ENCODE measurements around the gene ASMTL. TPM values are rescaled to one million over a fixed set of nuclear protein-coding genes. Genes with fewer than 3 reads are reported as not detected.
"Not testable (repeated sequence)": the region's sequence is repeated elsewhere in the genome, so short reads cannot be mapped to it uniquely, and the experiment has no call there.

The ASMTL gene
- polyA plus RNA-seq, 10 donors = 15.3 to 25.8 (median 22.2) TPM

- DNase-seq = no peak
Observed at GRCh38 chrX:1483843-1484637, 31.3 kb upstream of the ASMTL start.

GRCh38 chrX:1482530-1482928, 29.8 kb upstream of the ASMTL start:
- not testable (repeated sequence) for DNase-seq

DNA sequence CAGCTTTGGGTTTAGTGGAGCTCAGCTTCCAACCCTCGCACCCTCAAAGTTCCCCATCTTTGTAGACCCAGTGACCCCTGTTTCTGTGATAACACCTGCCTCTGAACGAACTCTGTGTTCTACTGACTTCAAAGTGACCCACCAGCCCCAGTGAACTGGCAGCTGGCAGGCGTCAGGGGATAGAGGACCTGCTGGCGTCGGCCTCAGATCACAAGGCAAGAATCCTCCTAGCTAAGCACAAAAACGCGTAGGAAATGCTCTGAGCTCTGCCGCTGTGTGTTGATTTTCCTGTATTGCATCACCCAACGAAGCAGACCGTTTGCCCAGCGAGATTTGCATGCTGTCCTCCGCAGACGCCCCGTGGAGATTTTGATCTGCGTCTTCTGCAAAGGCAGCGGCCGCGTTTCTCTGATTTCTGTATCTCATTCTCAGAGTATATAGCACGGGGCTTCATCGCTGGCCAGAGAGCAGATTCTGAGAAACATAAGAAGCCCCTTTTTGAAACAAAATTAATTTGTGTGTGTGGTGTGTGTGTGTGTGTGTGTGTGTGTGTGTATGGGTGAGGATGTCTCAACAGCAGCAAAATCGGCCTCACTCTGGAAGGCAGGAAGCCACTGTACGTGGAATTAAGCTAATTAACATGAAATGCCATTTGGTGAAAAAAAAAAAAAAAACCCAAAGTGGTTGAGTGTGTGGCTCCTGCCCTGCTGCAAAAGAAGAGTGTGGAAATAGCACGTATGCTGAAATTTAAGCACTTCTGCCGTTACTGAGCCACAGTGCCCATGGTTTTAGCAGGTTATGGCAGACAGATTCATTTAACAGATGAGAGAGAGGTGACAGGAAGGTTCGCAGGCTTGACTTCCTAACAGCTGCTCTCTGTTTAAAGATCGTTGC, 29.2 kb upstream of the ASMTL start:
- peak; percentile 52 to 67 (median 64) for DNase-seq

- DNase-seq = no peak
Observed at GRCh38 chrX:1480082-1480785, 27.5 kb upstream of the ASMTL start.

- no peak for DNase-seq
Observed at GRCh38 chrX:1477801-1478458, 25.2 kb upstream of the ASMTL start.

- DNase-seq = no peak
Observed at GRCh38 chrX:1477229-1477628, 24.5 kb upstream of the ASMTL start.

GRCh38 chrX:1476682-1477081, 24.0 kb upstream of the ASMTL start:
- no peak for DNase-seq

GRCh38 chrX:1475881-1476280, 23.2 kb upstream of the ASMTL start:
- no peak for DNase-seq

- DNase-seq = no peak
Observed at GRCh38 chrX:1475481-1475880, 22.8 kb upstream of the ASMTL start.

GRCh38 chrX:1474593-1474992, 21.9 kb upstream of the ASMTL start:
- not testable (repeated sequence) for DNase-seq

GRCh38 chrX:1472975-1473374, 20.3 kb upstream of the ASMTL start:
- DNase-seq = no peak

GRCh38 chrX:1468250-1468772, 15.6 kb upstream of the ASMTL start:
- no peak for DNase-seq

GRCh38 chrX:1466971-1467561, 14.4 kb upstream of the ASMTL start:
- DNase-seq = no peak

- DNase-seq = no peak
Observed at GRCh38 chrX:1466232-1466661, 13.5 kb upstream of the ASMTL start.

- no peak for DNase-seq
Observed at GRCh38 chrX:1465286-1466231, 12.8 kb upstream of the ASMTL start.

GRCh38 chrX:1464971-1465285, 12.2 kb upstream of the ASMTL start:
- DNase-seq = no peak

- DNase-seq = no peak
Observed at GRCh38 chrX:1464041-1464970, 11.6 kb upstream of the ASMTL start.

DNA sequence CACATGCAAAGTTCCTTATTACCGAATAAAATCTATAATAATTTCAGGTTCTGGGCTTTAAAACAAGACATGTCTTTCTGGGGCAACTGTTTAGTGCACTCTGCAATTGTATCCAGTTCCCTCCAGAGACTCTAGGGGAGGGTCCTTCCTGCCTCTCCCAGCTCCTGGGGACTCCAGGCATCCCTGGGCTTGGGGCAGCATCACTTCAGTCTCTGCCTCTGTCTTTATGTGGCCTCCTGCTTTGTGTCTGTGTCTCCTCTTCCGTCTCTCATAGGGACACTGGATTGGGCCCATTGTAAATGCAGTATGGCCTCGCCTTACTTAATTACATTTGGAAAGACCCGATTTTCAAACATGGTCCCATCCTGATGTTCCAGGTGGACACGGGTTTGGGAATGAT, 10.9 kb upstream of the ASMTL start:
- no peak for DNase-seq

Measured in muscle of back (tissue), 11 donors.